ENCODE measurements around the gene SIGLEC6. TPM values are rescaled to one million over a fixed set of nuclear protein-coding genes. Genes with fewer than 3 reads are reported as not detected.
A peak's percentile ranks its signal among the peaks of the same experiment; 100 is the strongest.

The SIGLEC6 gene
- total RNA-seq, 1 donor from 2014 or later = not detected

GRCh38 chr19:51513968-51514367 is 17.5 kb downstream of the SIGLEC6 start:
- Histone ChIP-seq H3K27me3 (ENCODE audit: control insufficient read depth, insufficient read depth, low read length) (no peaks in the 10 kb centered on the region), H3K4me3 (ENCODE audit: low read depth, low read length) (no peak overlapping the region), H3K36me3 (ENCODE audit: control insufficient read depth, insufficient read depth, low read length) (no peaks in the 10 kb centered on the region)
- TF ChIP-seq CTCF (IDR thresholded peaks at IDR 0.05; ENCODE audit: insufficient read depth, low read length, poor library complexity, severe bottlenecking) = no peak
- no peak for DNase-seq (ENCODE audit: low read depth)

GRCh38 chr19:51511353-51511752 is 20.1 kb downstream of the SIGLEC6 start:
- Histone ChIP-seq H3K4me3 (ENCODE audit: low read depth, low read length) (no peak overlapping the region), H3K27me3 (ENCODE audit: control insufficient read depth, insufficient read depth, low read length) (no peaks in the 10 kb centered on the region), H3K36me3 (ENCODE audit: control insufficient read depth, insufficient read depth, low read length) (no peaks in the 10 kb centered on the region)
- peak; percentile 3 for TF ChIP-seq CTCF (IDR thresholded peaks at IDR 0.05; ENCODE audit: insufficient read depth, low read length, poor library complexity, severe bottlenecking)
- no peak for DNase-seq (ENCODE audit: low read depth)

GRCh38 chr19:51509823-51510660 is 21.4 kb downstream of the SIGLEC6 start:
- no peak for TF ChIP-seq CTCF (IDR thresholded peaks at IDR 0.05; ENCODE audit: insufficient read depth, low read length, poor library complexity, severe bottlenecking)
- Histone ChIP-seq H3K36me3 (ENCODE audit: control insufficient read depth, insufficient read depth, low read length) (no peaks in the 10 kb centered on the region), H3K4me3 (ENCODE audit: low read depth, low read length) (no peak overlapping the region), H3K27me3 (ENCODE audit: control insufficient read depth, insufficient read depth, low read length) (no peaks in the 10 kb centered on the region)
- no peak for DNase-seq (ENCODE audit: low read depth)

GRCh38 chr19:51508059-51508733 is 23.3 kb downstream of the SIGLEC6 start:
- Histone ChIP-seq H3K36me3 (ENCODE audit: control insufficient read depth, insufficient read depth, low read length) (no peaks in the 10 kb centered on the region), H3K27me3 (ENCODE audit: control insufficient read depth, insufficient read depth, low read length) (no peaks in the 10 kb centered on the region), H3K4me3 (ENCODE audit: low read depth, low read length) (no peak overlapping the region)
- no peak for TF ChIP-seq CTCF (IDR thresholded peaks at IDR 0.05; ENCODE audit: insufficient read depth, low read length, poor library complexity, severe bottlenecking)
- no peak for DNase-seq (ENCODE audit: low read depth)

- Histone ChIP-seq H3K36me3 (ENCODE audit: control insufficient read depth, insufficient read depth, low read length) (no peaks in the 10 kb centered on the region), H3K27me3 (ENCODE audit: control insufficient read depth, insufficient read depth, low read length) (no peaks in the 10 kb centered on the region), H3K4me3 (ENCODE audit: low read depth, low read length) (no peak overlapping the region)
- no peak for DNase-seq (ENCODE audit: low read depth)
- TF ChIP-seq CTCF (IDR thresholded peaks at IDR 0.05; ENCODE audit: insufficient read depth, low read length, poor library complexity, severe bottlenecking) = no peak
Observed at GRCh38 chr19:51507640-51508058, 23.8 kb downstream of the SIGLEC6 start.

Data from kidney epithelial cell (primary cell).